ENCODE data around the gene UTP18.

UTP18 gene

GRCh38 chr17:51335883-51336822, 75.8 kb downstream of the UTP18 start:
- no peak for DNase-seq (ENCODE audit: low read depth)

- DNase-seq (ENCODE audit: low read depth), result no peak
Measured at GRCh38 chr17:51341457-51341856, 81.1 kb downstream of the UTP18 start.

GRCh38 chr17:51342257-51342656, 81.9 kb downstream of the UTP18 start:
- DNase-seq (ENCODE audit: low read depth), result no peak

GRCh38 chr17:51344532-51344931, 84.2 kb downstream of the UTP18 start:
- no peak for DNase-seq (ENCODE audit: low read depth)

- no peak for DNase-seq (ENCODE audit: low read depth)
Measured at GRCh38 chr17:51346218-51346982, 86.1 kb downstream of the UTP18 start.

Data from HS-27A (cell line).